Right cardiac atrium (tissue), 5 donors: ENCODE data around the gene MAGI2. TPM values are rescaled to one million over a fixed set of nuclear protein-coding genes. Genes with fewer than 3 reads are reported as not detected.
A peak's percentile ranks its signal among the peaks of the same experiment; 100 is the strongest.

ENCODE experiments used
- ATAC-seq, 2 donors: fragments of 200-7000 bp; cut with Tn5 transposase; one replicate each; pipeline versions ENCODE4 v1.8.0 to v1.9.1; 2020; ENCODE audit warnings: moderate library complexity in 2 of 2, mild to moderate bottlenecking in 1 of 2
- DNase-seq, 3 donors: peaks; one replicate each; pipeline ENCODE4 v3.0.0-alpha.2; 2020
- H3K27ac ChIP-seq: one replicate; pipeline ENCODE4 v1.5.1; 2013; ENCODE audit warnings: mild to moderate bottlenecking, low read length, control low read depth, moderate library complexity
- H3K27me3 ChIP-seq: one replicate; pipeline ENCODE4 v1.6.1; 2013; ENCODE audit not compliant: control insufficient read depth, insufficient read depth
- H3K4me1 ChIP-seq: one replicate; pipeline ENCODE4 v1.6.1; 2013; ENCODE audit warnings: low read length; ENCODE audit not compliant: control insufficient read depth, insufficient read depth
- H3K4me3 ChIP-seq: one replicate; pipeline ENCODE4 v1.5.1; 2013; ENCODE audit warnings: low read length, control low read depth
- H3K9me3 ChIP-seq: one replicate; pipeline ENCODE4 v1.6.1; 2013; ENCODE audit warnings: low read length; ENCODE audit not compliant: control insufficient read depth
- WGBS: extraction: QIAGEN DNeasy Blood & Tissue Kit; methylation state at CpG from one replicate; pipeline ENCODE4 v1.1.7; 2013; 5-methylcytosine and 5-hydroxymethylcytosine counted together
- intact Hi-C, 4 donors: fragments of 100-400 bp; cut with DNase I; formaldehyde crosslinking; loops; one replicate each; pipeline versions ENCODE4 v1.11.0 to v1.14.0; 2022 to 2023
- polyA plus RNA-seq: library from polyadenylated mRNA; stranded (reverse); fragments of 200-250 nt; gene quantifications from one replicate; pipeline ENCODE4 v1.2.3, GENCODE V29; 2013
- total RNA-seq, 4 donors: library from RNA; stranded (reverse); fragmentation: NEBNext Ultra II Directional; extraction: Animal tissue kit (Norgen Biotek cat#: 25700); gene quantifications; one replicate each; pipeline ENCODE4 v1.2.1, GENCODE V29; 2021
- donor health status: healthy with polysubstance abuse.
- donor health status: DM: no; HTN: yes; CAD: no.
- donor health status: DM: no; HTN: no; CAD: no.
- donor health status: DM: no; HTN: yes; CAD: no; lungs with severe emphysema.
- donor health status: DM: yes; HTN: yes; CAD: no.

The MAGI2 gene
- total and polyA plus RNA-seq, 5 donors, result 3.2 to 9.9 (median 7.9) TPM

GRCh38 chr7:78080811-78081210 lies 1372.7 kb downstream of the MAGI2 start:
- 89% methylated on average over 4 of the region's 4 CpGs for WGBS
- ATAC-seq, result no peak

GRCh38 chr7:78080241-78080640 lies 1373.2 kb downstream of the MAGI2 start:
- no peaks in the 10 kb centered on the region for H3K4me1 ChIP-seq
- 64% methylated on average over 2 of the region's 2 CpGs for WGBS
- no peaks in the 10 kb centered on the region for H3K27me3 ChIP-seq
- H3K9me3 ChIP-seq, result no peaks in the 10 kb centered on the region
- H3K4me3 ChIP-seq, result no peak overlapping the region
- ATAC-seq (no peak), DNase-seq (no peak)
- H3K27ac ChIP-seq, result no peak overlapping the region
- intact Hi-C loops, result no loop called here

More at GRCh38 chr7:78080811-78081210, 1372.7 kb downstream of the MAGI2 start:
- Histone ChIP-seq H3K27me3 (no peaks in the 10 kb centered on the region), H3K9me3 (no peaks in the 10 kb centered on the region), H3K4me3 (no peak overlapping the region), H3K27ac (no peak overlapping the region), H3K4me1 (no peaks in the 10 kb centered on the region)
- no peak for DNase-seq
- intact Hi-C loops, result no loop called here

- no peak overlapping the region for H3K4me3 ChIP-seq
- H3K27me3 ChIP-seq, result no peaks in the 10 kb centered on the region
- no peaks in the 10 kb centered on the region for H3K4me1 ChIP-seq
- no peaks in the 10 kb centered on the region for H3K9me3 ChIP-seq
- ATAC-seq, result no peak
- H3K27ac ChIP-seq, result no peak overlapping the region
- no peak for DNase-seq
- WGBS, result 71% methylated on average over 3 of the region's 3 CpGs
- intact Hi-C loops, result no loop called here
Measured at GRCh38 chr7:78074713-78075112, 1378.8 kb downstream of the MAGI2 start.

GRCh38 chr7:78073609-78074382 lies 1379.7 kb downstream of the MAGI2 start:
- ATAC-seq (no peak), DNase-seq (no peak)
- intact Hi-C loops, result no loop called here
- Histone ChIP-seq H3K4me3 (no peak overlapping the region), H3K27ac (no peak overlapping the region), H3K4me1 (no peaks in the 10 kb centered on the region), H3K27me3 (no peaks in the 10 kb centered on the region), H3K9me3 (no peaks in the 10 kb centered on the region)
- 60% methylated on average over 9 of the region's 9 CpGs for WGBS

- intact Hi-C loops, result no loop called here
Measured at GRCh38 chr7:78072201-78072590, 1381.3 kb downstream of the MAGI2 start.

GRCh38 chr7:78071491-78072200 lies 1381.8 kb downstream of the MAGI2 start:
- H3K27ac ChIP-seq, result no peak overlapping the region
- DNase-seq (no peak), ATAC-seq (no peak)
- intact Hi-C loops, result no loop called here
- no peaks in the 10 kb centered on the region for H3K9me3 ChIP-seq
- no peaks in the 10 kb centered on the region for H3K4me1 ChIP-seq
- WGBS, result 89% methylated on average over 13 of the region's 13 CpGs
- no peaks in the 10 kb centered on the region for H3K27me3 ChIP-seq
- no peak overlapping the region for H3K4me3 ChIP-seq

More at GRCh38 chr7:78072201-78072590, 1381.3 kb downstream of the MAGI2 start:
- H3K27ac ChIP-seq, result no peak overlapping the region
- no peaks in the 10 kb centered on the region for H3K4me1 ChIP-seq
- H3K4me3 ChIP-seq, result no peak overlapping the region
- H3K9me3 ChIP-seq, result no peaks in the 10 kb centered on the region
- no peaks in the 10 kb centered on the region for H3K27me3 ChIP-seq
- ATAC-seq, result no peak
- no peak for DNase-seq

- H3K4me1 ChIP-seq, result no peaks in the 10 kb centered on the region
- ATAC-seq (no peak), DNase-seq (no peak)
- no peak overlapping the region for H3K4me3 ChIP-seq
- no peak overlapping the region for H3K27ac ChIP-seq
- intact Hi-C loops, result no loop called here
- 74% methylated on average over 4 of the region's 4 CpGs for WGBS
- no peaks in the 10 kb centered on the region for H3K27me3 ChIP-seq
- no peaks in the 10 kb centered on the region for H3K9me3 ChIP-seq
Measured at GRCh38 chr7:78066599-78066998, 1386.9 kb downstream of the MAGI2 start.

GRCh38 chr7:78063758-78064157 lies 1389.7 kb downstream of the MAGI2 start:
- ATAC-seq (no peak), DNase-seq (no peak)
- H3K4me3 ChIP-seq, result no peak overlapping the region
- intact Hi-C loops, result no loop called here
- no peak overlapping the region for H3K27ac ChIP-seq
- H3K4me1 ChIP-seq, result no peaks in the 10 kb centered on the region
- H3K27me3 ChIP-seq, result no peaks in the 10 kb centered on the region
- no peaks in the 10 kb centered on the region for H3K9me3 ChIP-seq

- Histone ChIP-seq H3K4me1 (peaks cover 1% of the 10 kb centered on the region), H3K4me3 (no peak overlapping the region), H3K27me3 (no peaks in the 10 kb centered on the region), H3K27ac (no peak overlapping the region), H3K9me3 (no peaks in the 10 kb centered on the region)
- intact Hi-C loops, result no loop called here
- no peak for ATAC-seq
- 92% methylated on average over 3 of the region's 3 CpGs for WGBS
- DNase-seq, result peak in 1 of 3 donors; percentile 39
Measured at GRCh38 chr7:78062214-78062613, 1391.3 kb downstream of the MAGI2 start.

GRCh38 chr7:78057571-78057970 lies 1395.9 kb downstream of the MAGI2 start:
- no peaks in the 10 kb centered on the region for H3K9me3 ChIP-seq
- H3K4me3 ChIP-seq, result no peak overlapping the region
- H3K27me3 ChIP-seq, result no peaks in the 10 kb centered on the region
- intact Hi-C loops, result loop anchor here in 1 of 4 donors (10.0 kb wide), 1 partner anchor 63 kb away; no protein-coding TSS in a partner anchor
- DNase-seq (no peak), ATAC-seq (no peak)
- H3K27ac ChIP-seq, result no peak overlapping the region
- peaks cover 1% of the 10 kb centered on the region for H3K4me1 ChIP-seq

GRCh38 chr7:78055599-78055998 lies 1397.9 kb downstream of the MAGI2 start:
- Histone ChIP-seq H3K4me3 (no peak overlapping the region), H3K27me3 (no peaks in the 10 kb centered on the region), H3K27ac (no peak overlapping the region), H3K4me1 (peaks cover 1% of the 10 kb centered on the region), H3K9me3 (no peaks in the 10 kb centered on the region)
- ATAC-seq (no peak), DNase-seq (no peak)
- 75% methylated on average over 1 of the region's 1 CpG for WGBS
- intact Hi-C loops, result loop anchor here in 1 of 4 donors (10.0 kb wide), 1 partner anchor 61 kb away; no protein-coding TSS in a partner anchor
